COLO668 (cell line): ENCODE data around the gene RNF126.
A peak's percentile ranks its signal among the peaks of the same experiment; 100 is the strongest.

Source experiments
- DNase-seq: peaks from one replicate; lab custom pipeline; 2025; ENCODE audit not compliant: unreplicated experiment; lab: John Stamatoyannopoulos, UW

RNF126 gene

DNA sequence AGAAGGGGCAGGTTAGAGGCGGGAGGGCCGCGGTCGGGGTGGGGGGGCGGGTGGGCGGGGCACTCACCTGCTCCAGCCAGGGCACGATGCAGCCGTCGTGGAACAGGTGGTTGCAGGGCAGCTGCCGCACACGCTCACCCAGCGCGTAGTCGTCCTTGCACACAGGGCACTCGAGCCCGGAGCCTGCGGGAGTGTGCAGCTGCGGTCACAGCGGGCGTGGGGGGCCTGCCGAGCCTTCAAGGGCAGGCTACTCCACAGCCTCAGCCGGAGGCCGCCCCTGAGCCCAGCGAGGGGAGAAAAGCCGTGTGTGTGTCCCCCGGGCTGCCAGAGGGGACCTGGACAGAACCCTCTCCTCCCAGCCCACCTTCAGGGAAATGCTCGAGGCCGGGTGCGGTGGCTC lies 14.7 kb downstream of the RNF126 start:
- DNase-seq, result peak; percentile 9

DNA sequence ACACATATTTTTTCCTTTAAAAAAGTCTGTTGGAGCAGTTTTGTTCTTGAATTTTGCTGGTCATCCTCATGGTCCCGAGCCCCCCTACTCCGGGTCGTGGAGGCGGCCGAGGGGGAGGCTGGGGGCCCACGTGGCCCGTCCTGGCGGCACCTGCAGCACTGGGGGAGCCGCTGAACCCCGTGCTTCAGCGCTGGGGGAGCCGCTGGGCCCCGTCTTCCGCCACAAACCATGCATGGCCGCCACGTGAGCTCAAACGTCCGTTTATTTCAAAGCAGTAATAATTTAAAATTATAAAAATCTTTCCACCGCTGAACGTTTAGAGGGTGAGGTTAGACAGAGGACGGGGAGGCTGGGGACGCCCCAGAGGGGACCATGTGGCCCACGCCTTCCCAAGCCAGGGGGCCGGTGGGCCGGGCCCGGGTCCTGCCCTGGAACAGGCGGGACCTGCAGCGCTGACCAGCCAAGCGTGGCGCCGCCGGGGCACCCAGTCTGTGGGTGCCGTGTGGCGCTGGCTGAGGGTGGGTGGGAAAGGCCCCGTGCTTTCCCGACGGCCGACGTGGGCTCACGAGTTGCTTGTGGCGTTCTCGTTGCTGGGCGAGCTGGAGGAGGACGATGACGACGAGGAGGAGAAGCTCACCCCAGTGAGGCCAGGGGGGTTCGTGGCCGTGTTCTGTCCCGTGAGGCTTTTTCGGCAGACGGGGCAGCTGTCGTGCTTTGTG lies 15.3 kb downstream of the RNF126 start:
- DNase-seq, result no peak

DNA sequence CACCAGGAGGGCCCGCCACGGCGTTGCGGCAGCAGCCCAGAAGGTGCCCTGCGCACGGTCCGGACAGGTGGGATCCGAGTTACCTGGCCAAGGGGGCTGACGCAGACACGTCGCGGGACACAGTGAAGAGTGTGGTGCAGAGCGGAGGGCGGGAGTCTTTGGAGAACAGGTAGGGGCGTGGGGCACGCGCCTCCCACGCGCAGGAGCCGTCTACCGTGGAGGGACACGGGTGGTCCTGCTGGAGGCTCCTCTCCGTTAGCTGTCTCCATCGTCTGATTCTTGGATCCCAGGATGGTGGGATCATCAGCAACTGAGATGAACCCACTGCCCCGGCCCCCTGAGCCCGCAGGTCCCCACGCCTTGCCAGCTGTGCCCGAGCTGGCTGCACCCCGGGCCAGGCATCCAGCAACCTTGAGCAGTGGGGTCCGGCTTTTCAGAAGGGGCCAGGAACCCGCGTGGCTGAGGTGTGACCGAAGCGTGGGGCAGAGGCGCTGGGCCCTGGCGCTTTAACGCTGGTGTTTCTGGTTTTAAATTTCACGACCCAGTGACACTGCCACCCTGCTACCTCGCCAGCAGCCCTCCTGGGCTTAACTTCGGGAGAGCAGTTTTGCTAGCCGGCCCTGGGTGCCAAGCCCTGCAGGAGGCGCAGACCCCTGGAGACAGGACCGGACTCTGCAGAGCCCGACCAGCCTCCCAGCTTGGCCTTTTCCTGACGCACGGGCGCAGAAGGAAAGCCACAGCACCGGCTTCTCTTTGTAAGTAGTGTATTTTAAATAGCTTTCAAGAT lies 16.0 kb downstream of the RNF126 start:
- no peak for DNase-seq

DNA sequence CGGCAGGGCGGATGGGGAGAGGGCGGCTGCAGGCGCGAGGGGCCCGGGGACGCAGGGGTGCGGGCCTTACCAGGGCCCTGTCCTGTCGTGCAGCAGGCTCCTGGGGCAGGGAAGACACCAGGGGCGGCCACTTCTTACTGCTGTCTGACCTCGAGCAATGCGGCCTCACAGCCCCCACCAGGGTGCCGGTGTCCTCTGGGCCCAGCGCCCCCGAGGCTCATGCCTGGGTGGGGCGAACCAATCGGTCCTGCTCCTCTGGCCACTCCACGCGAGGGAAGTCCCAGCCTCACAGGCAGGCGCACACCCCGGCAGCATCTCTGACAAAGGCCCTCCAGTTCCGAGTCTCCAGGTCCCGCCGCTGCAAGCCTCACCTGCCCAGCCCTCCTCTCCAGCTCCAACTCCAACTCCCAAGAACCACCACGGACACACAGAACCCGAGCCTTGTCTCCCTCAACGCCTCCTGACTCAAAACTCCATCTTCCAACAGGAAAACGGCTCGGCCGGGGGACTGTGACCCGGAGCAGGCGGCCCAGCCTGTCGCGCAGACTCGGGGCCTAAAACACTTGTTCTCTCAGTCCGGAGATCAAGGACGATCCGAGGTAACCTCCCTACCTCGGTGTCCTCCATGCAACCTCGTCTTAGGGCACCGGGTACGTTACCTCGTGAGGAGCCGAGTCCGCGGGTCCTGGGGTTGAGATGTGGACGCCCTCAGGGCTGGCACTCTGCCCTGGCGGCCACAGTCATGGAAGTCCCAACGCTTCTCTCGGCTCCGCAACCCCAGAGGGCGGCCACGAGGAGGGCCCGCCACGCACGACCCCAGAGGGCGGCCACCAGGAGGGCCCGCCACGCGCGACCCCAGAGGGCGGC lies 16.9 kb downstream of the RNF126 start:
- no peak for DNase-seq

DNA sequence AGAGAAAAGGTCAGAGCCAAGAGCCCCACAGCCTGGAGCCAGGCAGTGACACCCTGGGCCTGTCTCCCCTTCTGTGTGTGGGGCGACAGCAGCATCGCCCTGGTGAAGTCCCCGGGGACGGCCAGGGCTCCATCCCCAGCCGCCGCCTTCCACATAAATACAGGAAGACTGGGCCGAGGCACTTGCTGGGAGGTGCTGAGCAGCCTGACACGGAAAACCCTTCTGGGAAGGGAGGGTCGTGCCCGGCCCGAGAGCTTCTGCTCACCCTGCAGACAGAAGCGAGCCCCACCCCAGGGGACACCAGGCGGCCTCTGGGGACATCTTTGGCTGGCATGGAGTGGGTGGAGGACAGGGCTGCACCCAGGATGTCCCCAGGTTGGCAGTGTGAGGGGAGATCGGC lies 18.2 kb downstream of the RNF126 start:
- DNase-seq, result no peak

DNA sequence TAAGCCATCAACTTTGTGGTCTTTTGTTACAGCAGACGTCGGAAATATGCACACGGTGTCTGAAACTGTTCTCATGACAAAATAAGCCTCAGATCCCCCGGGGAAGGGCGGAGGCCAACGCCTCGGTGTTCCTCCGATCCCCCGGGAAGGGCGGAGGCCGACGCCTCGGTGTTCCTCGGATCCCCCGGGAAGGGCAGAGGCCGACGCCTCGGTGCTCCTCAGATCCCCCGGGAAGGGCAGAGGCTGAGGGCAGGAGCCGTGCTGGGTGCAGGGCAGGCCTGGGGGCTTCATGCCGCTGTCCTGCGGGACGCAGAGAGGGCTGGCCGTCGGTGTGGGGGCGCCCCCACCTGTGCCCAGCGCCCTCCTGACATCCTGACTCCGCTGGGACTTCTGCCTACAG lies 18.7 kb downstream of the RNF126 start:
- DNase-seq, result no peak

DNA sequence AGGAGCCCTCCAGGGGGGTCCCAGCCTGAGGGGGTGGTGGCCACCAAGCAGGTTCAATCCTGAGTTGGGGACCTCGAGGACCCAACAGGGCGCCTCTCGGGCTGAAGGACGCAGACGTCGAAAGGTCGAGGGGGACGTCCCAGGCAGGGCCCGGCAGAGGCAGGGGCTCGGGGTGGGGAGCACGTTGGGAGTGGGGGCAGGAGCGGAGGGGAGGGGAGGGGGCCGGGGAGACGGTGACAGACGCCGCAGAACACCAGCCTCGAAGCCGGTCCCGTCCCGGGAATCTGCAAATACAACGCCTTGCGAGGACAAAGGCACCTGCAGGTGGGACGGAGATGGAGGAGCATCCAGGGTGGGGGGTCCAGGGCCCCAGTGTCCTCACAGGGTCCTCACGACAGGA lies 19.3 kb downstream of the RNF126 start:
- no peak for DNase-seq

DNA sequence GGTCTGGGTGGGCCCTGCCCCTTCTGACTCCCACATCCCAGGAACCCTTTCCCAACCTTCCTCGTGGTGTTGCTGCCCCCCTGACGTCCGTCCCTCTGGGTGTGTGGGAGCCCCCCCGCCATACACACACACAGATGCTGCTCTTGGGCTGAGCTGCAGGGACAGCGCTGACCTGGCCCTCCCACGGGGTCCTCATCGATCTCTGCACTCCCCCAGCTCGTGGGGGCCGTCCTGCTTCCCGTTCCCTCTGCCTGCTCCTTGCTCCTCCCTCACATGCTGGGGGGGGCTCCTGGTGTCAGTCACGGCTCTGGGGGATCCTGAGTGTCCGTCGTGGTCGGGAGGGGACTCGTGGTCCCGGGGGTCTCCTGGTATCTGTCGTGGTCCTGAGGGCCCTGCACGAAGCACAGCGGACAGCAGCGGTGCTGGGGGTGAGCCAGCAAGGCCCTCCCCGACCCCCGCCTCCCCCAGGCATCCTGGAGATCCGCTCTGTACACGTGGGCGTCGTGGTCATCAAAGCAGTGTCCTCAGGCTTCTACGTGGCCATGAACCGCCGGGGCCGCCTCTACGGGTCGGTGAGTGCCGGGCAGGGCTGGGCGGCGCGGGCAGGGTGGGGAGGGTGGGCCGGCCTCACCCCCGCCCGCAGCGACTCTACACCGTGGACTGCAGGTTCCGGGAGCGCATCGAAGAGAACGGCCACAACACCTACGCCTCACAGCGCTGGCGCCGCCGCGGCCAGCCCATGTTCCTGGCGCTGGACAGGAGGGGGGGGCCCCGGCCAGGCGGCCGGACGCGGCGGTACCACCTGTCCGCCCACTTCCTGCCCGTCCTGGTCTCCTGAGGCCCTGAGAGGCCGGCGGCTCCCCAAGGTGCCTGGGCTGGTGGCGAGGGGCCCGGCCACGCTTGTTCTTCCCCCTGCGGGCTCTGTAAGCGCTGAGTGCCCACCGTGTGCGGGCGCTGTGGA lies 20.0 kb downstream of the RNF126 start:
- DNase-seq, result no peak

DNA sequence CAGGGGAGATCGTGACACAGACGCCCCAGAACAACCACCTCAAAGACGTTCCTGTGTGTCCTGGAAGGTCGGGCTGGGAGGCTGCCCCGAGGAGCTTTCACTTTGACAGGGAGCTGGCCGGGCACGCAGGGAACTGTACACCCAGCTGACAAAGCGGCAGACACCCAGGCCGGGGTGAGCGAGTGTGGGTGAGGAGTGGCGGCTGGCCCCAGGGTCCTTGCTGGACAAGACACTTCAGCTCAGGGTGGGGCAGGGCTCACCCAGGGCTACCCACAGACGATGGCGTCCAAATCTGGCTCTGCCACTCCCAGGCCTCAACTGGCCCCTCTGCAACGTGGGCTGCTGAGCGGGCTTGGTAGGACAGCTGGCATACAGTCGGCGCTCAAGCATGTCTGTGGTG lies 21.3 kb downstream of the RNF126 start:
- DNase-seq, result peak; percentile 12

DNA sequence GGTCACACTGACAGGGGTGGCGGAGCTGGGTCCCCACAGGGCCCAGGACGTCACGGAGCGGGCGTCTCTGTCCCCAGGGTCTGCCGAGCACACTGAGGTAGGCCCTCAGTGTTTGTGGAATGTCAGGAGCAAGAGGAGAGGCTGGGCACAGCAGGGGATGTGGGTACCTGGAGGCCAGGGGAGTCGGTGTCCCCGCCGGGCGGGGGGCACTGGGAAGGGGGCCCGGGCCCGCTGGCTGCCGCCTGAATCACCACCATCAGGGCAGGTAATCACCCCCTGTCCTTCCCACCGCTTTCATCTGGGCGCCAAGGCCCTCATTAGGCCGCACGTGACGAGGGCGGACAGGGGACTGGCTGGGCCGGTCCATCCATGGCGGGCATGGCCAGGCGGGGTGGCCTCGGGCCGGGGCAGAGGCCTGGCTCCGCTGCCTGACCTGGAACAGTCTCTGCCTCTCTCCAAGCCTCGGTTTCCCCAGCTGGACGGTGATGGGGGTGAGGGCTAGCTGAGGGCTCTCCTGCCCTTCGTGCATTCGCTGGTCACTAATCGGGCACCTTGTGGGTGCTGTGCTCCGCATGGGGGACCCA lies 22.3 kb downstream of the RNF126 start:
- no peak for DNase-seq

DNA sequence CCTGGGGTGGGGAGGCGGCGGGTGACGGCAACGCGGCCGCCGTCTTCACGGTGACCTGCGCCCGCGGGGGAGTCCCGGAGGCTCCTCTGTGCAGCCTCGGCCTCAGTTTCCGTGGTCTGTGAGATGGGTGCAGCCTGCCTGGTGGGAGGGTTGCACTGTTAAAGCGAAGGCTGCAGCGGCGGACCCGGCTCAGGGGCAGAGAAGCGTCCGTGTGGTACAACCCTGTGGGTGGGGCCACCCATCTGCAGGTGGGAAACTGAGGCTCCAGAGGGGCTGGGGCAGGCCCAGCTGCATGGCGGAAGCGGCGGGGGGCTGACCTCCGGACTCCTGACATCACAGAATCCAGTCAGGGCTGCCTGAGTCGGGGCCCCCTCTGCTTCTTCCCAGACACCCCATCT lies 22.9 kb downstream of the RNF126 start:
- DNase-seq, result no peak

DNA sequence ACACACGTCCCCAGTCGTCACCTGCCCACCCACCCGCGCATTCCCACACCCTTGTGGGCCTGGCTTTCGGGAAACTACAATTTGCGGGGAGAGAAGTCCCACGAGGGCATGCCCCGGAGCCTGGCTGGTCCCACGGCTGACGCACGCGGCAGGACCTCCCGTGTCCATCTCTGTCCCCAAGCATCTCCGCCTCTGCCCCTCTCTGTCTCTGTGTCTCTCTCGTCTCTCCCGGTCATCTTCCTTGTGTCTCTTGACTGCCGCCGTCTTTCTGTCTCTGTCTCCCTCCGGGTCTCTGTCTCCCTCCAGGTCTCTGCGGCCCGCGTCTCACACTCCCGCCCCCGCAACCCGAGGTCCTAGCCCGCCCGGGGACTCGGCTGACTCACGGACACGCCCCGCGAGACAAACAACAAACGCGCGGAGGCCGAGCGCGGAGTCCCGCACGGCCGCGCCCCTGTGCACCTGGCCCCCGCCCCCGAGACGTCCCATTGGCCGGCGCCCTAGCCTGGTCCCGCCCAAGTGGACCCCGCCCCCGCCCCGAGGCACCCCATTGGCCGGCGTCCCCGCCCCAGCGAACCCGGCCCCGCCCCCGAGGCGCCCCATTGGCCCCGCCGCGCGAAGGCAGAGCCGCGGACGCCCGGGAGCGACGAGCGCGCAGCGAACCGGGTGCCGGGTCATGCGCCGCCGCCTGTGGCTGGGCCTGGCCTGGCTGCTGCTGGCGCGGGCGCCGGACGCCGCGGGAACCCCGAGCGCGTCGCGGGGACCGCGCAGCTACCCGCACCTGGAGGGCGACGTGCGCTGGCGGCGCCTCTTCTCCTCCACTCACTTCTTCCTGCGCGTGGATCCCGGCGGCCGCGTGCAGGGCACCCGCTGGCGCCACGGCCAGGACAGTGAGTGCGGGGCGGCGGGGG lies 23.5 kb downstream of the RNF126 start, which contains the start of gene FGF22:
TSS of gene FGF22 (plus strand) at position 627 of the 908 bp plus-strand sequence. CDS start at position 674, 47 bp downstream.
- peak; percentile 95 for DNase-seq

DNA sequence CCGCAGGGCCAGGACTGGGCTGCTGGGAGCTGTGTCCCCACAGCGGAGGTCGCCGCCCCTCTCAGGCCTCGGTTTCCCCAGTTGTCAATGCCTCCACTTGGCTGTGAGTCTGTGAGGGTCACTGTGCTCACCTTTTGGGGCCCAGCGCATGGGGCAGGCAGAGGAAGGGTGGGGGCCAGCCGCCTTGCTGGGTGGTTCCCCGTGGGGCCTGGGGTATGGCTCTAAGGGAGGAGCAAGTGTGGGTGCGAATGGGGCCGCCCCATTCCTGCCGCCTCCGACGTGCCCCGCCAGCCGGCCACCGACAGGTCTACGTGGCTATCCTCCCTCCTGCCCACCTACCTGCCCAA lies 24.1 kb downstream of the RNF126 start:
- DNase-seq, result no peak

DNA sequence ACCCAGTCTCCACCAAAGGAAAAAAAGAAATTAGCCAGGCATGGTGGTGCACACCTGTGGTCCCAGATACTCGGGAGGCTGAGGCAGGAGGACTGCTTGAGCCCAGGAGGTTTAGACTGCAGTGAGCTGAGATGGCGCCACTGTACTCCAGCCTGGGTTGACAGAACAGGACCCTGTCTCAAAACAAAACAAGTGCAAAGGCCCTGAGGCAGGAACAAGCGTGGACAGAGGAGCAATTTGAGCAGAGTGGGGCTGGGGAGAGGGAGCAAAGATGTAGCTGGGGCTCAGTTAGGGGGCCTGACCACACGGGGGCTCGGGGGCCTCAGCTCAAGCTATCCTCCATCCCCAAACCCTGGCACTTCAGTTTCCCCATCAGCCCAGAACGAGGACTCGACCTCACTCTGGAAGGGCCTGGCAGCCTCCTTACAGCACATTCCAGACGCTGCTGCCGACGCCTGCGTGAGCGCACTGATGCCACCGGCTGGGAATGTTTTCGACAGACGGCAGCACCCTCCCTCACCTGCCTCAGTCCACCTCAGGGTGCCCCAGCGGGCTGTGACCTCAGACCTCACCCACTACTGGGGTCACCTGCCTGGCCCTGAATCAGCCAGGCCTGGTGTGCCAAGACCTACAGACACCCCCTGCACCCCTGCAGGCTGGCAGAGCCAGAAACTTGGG lies 27.9 kb downstream of the RNF126 start:
- no peak for DNase-seq

DNA sequence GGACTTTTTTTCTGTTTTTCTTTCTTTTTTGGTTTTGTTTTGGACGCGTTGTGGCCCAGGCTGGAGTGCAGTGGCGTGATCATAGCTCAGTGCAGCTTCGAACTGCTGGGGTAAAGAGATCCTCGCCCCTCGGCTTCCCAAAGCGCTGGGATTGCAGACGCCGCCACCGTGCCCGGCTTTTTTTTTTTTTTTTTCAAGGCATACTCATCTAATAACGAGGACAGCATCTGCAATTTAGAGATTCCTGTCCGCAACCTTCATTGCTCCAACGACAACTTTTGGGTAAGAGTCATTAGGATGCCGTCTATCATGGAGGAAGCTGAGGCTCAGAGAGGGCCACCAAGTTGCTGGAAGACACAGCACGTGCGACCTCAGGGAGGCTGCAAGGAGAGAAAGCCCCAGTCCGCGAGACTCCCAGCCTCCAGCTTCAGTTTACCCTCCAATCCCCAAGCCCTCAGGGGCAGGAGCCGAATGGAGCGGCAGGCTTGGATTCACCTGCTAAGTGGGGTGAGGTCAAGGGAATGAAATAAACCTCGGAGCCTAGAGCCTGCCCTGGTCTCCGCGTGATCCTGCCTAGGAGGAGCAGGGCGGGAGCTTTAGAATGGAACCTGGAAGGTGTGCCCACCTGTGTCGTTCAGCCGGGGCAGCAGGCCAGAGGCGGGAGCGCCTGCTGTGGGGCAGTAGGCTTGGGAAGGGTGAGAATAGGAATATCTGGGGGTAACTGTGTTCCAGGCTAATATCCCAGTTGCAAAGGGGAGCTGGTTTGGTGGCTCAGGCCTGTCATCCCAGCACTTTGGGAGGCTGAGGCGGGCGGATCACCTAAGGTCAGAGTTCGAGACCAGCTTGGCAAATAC lies 29.0 kb downstream of the RNF126 start:
- DNase-seq, result peak; percentile 16

DNA sequence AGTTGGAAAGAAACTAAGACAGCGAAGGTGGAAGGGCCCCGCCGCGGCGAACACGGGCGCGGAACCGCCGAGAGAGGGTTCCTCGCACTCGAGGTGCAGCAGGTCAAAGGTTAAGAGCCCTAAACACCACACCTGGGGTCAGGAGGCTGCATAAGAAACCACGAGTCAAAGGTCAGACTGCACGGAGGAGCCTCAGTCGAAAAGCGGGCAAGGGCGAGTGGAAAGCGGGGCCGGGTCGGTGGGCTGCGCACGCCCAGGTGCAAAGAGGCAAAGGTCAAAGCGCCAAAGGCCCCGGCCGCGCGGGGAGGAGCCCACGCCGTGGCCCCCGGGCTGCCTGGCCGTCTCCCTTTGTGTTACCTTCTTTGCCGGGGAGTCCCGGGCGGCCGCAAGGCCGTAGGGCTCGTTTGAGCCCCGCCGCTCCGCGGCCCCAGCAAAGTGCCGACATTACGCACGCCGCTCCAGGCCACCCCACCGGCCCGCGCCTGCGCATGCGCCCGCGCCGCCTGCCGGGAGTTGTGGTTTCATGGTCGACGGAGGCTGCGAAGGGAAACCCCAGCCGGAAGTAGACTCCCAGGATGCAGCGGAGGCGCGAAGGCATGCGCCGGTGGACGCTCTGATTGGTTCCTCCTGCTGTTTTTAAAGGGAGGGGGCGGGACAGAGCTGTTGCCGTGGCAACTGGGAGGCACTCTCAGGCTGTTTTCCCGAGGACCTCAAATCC lies 29.8 kb downstream of the RNF126 start, which contains the start of gene POLRMT:
TSS of gene POLRMT (minus strand) at position 470 of the 718 bp plus-strand sequence. CDS start at position 445, 25 bp downstream.
- peak; percentile 97 for DNase-seq

DNA sequence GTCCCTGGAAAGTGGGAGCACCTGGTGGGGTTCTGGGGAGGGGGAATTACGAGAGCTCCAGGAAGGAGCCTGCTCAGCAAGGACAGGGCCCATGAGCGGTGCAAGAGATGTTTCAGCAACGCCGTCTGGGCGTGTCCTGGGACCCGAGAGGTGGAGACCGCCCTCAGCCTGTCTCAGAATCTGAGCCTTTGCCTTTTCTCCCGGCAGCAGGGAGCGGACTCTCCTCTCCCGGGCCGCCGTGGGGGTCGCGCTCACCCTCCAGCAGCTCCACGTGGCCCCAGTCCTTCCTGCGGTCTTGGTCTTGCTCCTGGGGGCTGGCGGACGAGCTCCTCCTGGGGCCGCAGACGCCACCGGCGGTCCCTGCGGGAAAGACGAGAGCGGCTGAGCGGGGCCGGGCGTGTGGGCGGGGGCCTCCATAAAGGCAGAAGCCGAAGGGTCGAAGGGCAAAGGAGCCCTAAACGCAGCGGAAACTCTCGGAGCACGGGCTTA lies 30.4 kb downstream of the RNF126 start:
- peak; percentile 46 for DNase-seq
